Neuronal stem cell (in vitro differentiated cells): ENCODE results near the gene ARHGAP18.

ENCODE experiments used
- DNase-seq: peaks from one replicate; pipeline ENCODE4 v3.0.0-alpha.2; 2013; ENCODE audit warnings: low spot score
- H2AFZ ChIP-seq: one replicate; pipeline ENCODE4 v1.6.1; 2013; ENCODE audit warnings: mild to moderate bottlenecking, low read length, inconsistent platforms
- H2AK5ac ChIP-seq: 2 replicates; pipeline ENCODE4 v1.6.1; 2013; ENCODE audit warnings: low read depth, mild to moderate bottlenecking, inconsistent platforms, low read length, moderate library complexity, mixed read lengths
- H2BK120ac ChIP-seq: 2 replicates; pipeline ENCODE4 v1.6.1; 2013; ENCODE audit warnings: low read depth, mild to moderate bottlenecking, inconsistent platforms, low read length, moderate library complexity, mixed read lengths
- H2BK12ac ChIP-seq: one replicate; pipeline ENCODE4 v1.6.1; 2013; ENCODE audit warnings: low read length, inconsistent platforms
- H2BK15ac ChIP-seq: 2 replicates; pipeline ENCODE4 v1.6.1; 2013; ENCODE audit warnings: mild to moderate bottlenecking, low read length, inconsistent platforms, mixed read lengths
- H2BK5ac ChIP-seq: one replicate; pipeline ENCODE4 v1.6.1; 2013; ENCODE audit warnings: inconsistent platforms, mild to moderate bottlenecking, low read length, moderate library complexity
- H3K14ac ChIP-seq: one replicate; pipeline ENCODE4 v1.6.1; 2013; ENCODE audit warnings: low read length, inconsistent platforms
- H3K18ac ChIP-seq: 2 replicates; pipeline ENCODE4 v1.6.1; 2013; ENCODE audit warnings: low read length, inconsistent platforms
- H3K23ac ChIP-seq: 2 replicates; pipeline ENCODE4 v1.6.1; 2013; ENCODE audit warnings: low read depth, mild to moderate bottlenecking, mixed read lengths, low read length, inconsistent platforms; ENCODE audit not compliant: poor library complexity
- H3K27ac ChIP-seq: replicated peaks from 3 replicates; pipeline ENCODE4 v1.5.1; 2013; ENCODE audit warnings: low read length, inconsistent platforms
- H3K27me3 ChIP-seq, 3 experiments: 2 replicates each; pipeline ENCODE4 v1.6.1; 2013; ENCODE audit warnings: low read length in 3 of 3, mild to moderate bottlenecking in 2 of 3, inconsistent platforms in 1 of 3, low read depth in 1 of 3, mixed read lengths in 1 of 3, moderate library complexity in 1 of 3; ENCODE audit not compliant: control insufficient read depth in 3 of 3, insufficient read depth in 3 of 3
- H3K36me3 ChIP-seq, 2 donors: replicated peaks in 1 of 2; 2 replicates each; pipeline ENCODE4 v1.6.1; 2013; ENCODE audit warnings: low read length in 2 of 2; ENCODE audit not compliant: control insufficient read depth in 2 of 2, insufficient read depth in 2 of 2
- H3K4ac ChIP-seq: 2 replicates; pipeline ENCODE4 v1.6.1; 2013; ENCODE audit warnings: inconsistent platforms, mild to moderate bottlenecking, low read length, moderate library complexity
- H3K4me1 ChIP-seq, 2 donors: 1 replicate in 1 of 2; 2 replicates in 1 of 2; pipeline ENCODE4 v1.6.1; 2013; ENCODE audit warnings: low read length in 2 of 2, low read depth in 1 of 2; ENCODE audit not compliant: control insufficient read depth in 2 of 2, insufficient read depth in 1 of 2
- H3K4me2 ChIP-seq: one replicate; pipeline ENCODE4 v1.6.1; 2013; ENCODE audit warnings: mild to moderate bottlenecking, low read length, inconsistent platforms; ENCODE audit not compliant: insufficient read depth, poor library complexity, severe bottlenecking
- H3K4me3 ChIP-seq, 2 donors: 2 replicates each; pipeline ENCODE4 v1.5.1; 2013; ENCODE audit warnings: low read length in 2 of 2, mild to moderate bottlenecking in 2 of 2, inconsistent platforms in 1 of 2, moderate library complexity in 1 of 2
- H3K79me1 ChIP-seq: one replicate; pipeline ENCODE4 v1.6.1; 2013; ENCODE audit warnings: low read depth, mild to moderate bottlenecking, inconsistent platforms, low read length, moderate library complexity
- H3K9ac ChIP-seq: one replicate; pipeline ENCODE4 v1.6.1; 2013; ENCODE audit warnings: mild to moderate bottlenecking, low read depth, low read length, inconsistent platforms; ENCODE audit not compliant: poor library complexity
- H3K9me3 ChIP-seq, 2 donors: replicated peaks in 1 of 2; 2 replicates each; pipeline versions ENCODE3 to v1.6.1; 2013; ENCODE audit warnings: low read length in 2 of 2, mild to moderate bottlenecking in 2 of 2, inconsistent platforms in 1 of 2, low read depth in 1 of 2, mixed read lengths in 1 of 2, moderate library complexity in 1 of 2; ENCODE audit not compliant: control insufficient read depth in 2 of 2, insufficient read depth in 1 of 2
- H4K8ac ChIP-seq: one replicate; pipeline ENCODE4 v1.6.1; 2013; ENCODE audit warnings: low read depth, mild to moderate bottlenecking, inconsistent platforms, low read length, moderate library complexity
- H4K91ac ChIP-seq: one replicate; pipeline ENCODE4 v1.6.1; 2013; ENCODE audit warnings: low read length, low read depth, mild to moderate bottlenecking, inconsistent platforms; ENCODE audit not compliant: poor library complexity
- WGBS, 2 donors: extraction: QIAGEN DNeasy Blood & Tissue Kit; methylation state at CpG; one replicate each; pipeline ENCODE4 v1.1.7; 2013; ENCODE audit warnings: missing lambda C conversion rate in 2 of 2, mixed read lengths in 1 of 2; ENCODE audit not compliant: insufficient read length in 2 of 2, insufficient replicate concordance in 1 of 2; ENCODE audit errors: extremely low coverage in 2 of 2; 5-methylcytosine and 5-hydroxymethylcytosine counted together

Gene ARHGAP18

GRCh38 chr6:129637340-129638054, 72.5 kb downstream of the ARHGAP18 start:
- Histone ChIP-seq H3K79me1 (no peaks in the 10 kb centered on the region), H2AK5ac (no peak overlapping the region), H2BK5ac (no peak overlapping the region), H3K9ac (no peak overlapping the region), H3K27me3 (no peaks in the 10 kb centered on the region), H4K91ac (no peak overlapping the region), H3K18ac (no peak overlapping the region), H2BK120ac (no peak overlapping the region), H2AFZ (peak overlapping the region; percentile 81), H3K4me2 (no peak overlapping the region), H4K8ac (no peak overlapping the region), H2BK15ac (no peak overlapping the region), H3K9me3 (no peaks in the 10 kb centered on the region), H3K4me1 (peaks cover 0 to 5% of the 10 kb centered on the region in 2 donors), H2BK12ac (no peak overlapping the region), H3K4me3 (no peak overlapping the region), H3K27ac (no peak overlapping the region), H3K23ac (no peak overlapping the region), H3K14ac (no peak overlapping the region), H3K36me3 (no peaks in the 10 kb centered on the region), H3K4ac (no peak overlapping the region)
- no peak for DNase-seq
- WGBS, 2 donors = no CpG with 5 or more reads among the region's 3 CpGs

- no peak overlapping the region for H3K4ac ChIP-seq
- H2AFZ ChIP-seq = no peak overlapping the region
- H3K4me2 ChIP-seq = no peak overlapping the region
- no peak overlapping the region for H3K14ac ChIP-seq
- H2BK15ac ChIP-seq = no peak overlapping the region
- H3K18ac ChIP-seq = no peak overlapping the region
- H3K4me1 ChIP-seq = peaks cover 0 to 9% of the 10 kb centered on the region in 2 donors
- no peaks in the 10 kb centered on the region for H3K36me3 ChIP-seq
- no peak overlapping the region for H2BK120ac ChIP-seq
- no peaks in the 10 kb centered on the region for H3K79me1 ChIP-seq
- no peak overlapping the region for H2AK5ac ChIP-seq
- no peak overlapping the region for H4K91ac ChIP-seq
- no CpG with 5 or more reads among the region's 3 CpGs for WGBS, 2 donors
- no peak overlapping the region for H2BK12ac ChIP-seq
- no peak for DNase-seq
- no peak overlapping the region for H3K4me3 ChIP-seq
- H3K27ac ChIP-seq = no peak overlapping the region
- no peak overlapping the region for H2BK5ac ChIP-seq
- no peak overlapping the region for H3K23ac ChIP-seq
- no peaks in the 10 kb centered on the region for H3K9me3 ChIP-seq
- H3K9ac ChIP-seq = no peak overlapping the region
- H3K27me3 ChIP-seq = no peaks in the 10 kb centered on the region
- H4K8ac ChIP-seq = no peak overlapping the region
Observed at GRCh38 chr6:129635396-129636130, 74.4 kb downstream of the ARHGAP18 start.

- Histone ChIP-seq H2BK12ac (no peak overlapping the region), H2BK120ac (no peak overlapping the region), H3K18ac (no peak overlapping the region), H2BK15ac (no peak overlapping the region), H2AFZ (no peak overlapping the region), H3K4me3 (no peak overlapping the region), H3K27ac (no peak overlapping the region), H3K36me3 (no peaks in the 10 kb centered on the region), H2AK5ac (no peak overlapping the region), H3K27me3 (no peaks in the 10 kb centered on the region), H2BK5ac (no peak overlapping the region), H3K4me2 (no peak overlapping the region), H3K4ac (no peak overlapping the region), H3K23ac (no peak overlapping the region), H3K14ac (no peak overlapping the region), H4K91ac (no peak overlapping the region), H3K79me1 (no peaks in the 10 kb centered on the region), H3K9me3 (no peaks in the 10 kb centered on the region), H3K4me1 (peaks cover 0 to 9% of the 10 kb centered on the region in 2 donors), H3K9ac (no peak overlapping the region), H4K8ac (no peak overlapping the region)
- DNase-seq = no peak
- WGBS, 2 donors = no CpG with 5 or more reads among the region's 4 CpGs
Observed at GRCh38 chr6:129634411-129635230, 75.4 kb downstream of the ARHGAP18 start.

GRCh38 chr6:129633529-129633928, 76.4 kb downstream of the ARHGAP18 start:
- Histone ChIP-seq H3K14ac (no peak overlapping the region), H3K23ac (no peak overlapping the region), H3K4me3 (no peak overlapping the region), H2BK15ac (no peak overlapping the region), H3K36me3 (no peaks in the 10 kb centered on the region), H2BK5ac (no peak overlapping the region), H4K91ac (no peak overlapping the region), H2BK120ac (no peak overlapping the region), H3K18ac (no peak overlapping the region), H2BK12ac (no peak overlapping the region), H4K8ac (no peak overlapping the region), H3K9ac (no peak overlapping the region), H3K4ac (no peak overlapping the region), H2AFZ (no peak overlapping the region), H3K9me3 (no peaks in the 10 kb centered on the region), H3K4me1 (peaks cover 0 to 9% of the 10 kb centered on the region in 2 donors), H2AK5ac (no peak overlapping the region), H3K4me2 (no peak overlapping the region), H3K27me3 (no peaks in the 10 kb centered on the region), H3K27ac (no peak overlapping the region), H3K79me1 (no peaks in the 10 kb centered on the region)
- WGBS, 2 donors = no CpG with 5 or more reads among the region's 3 CpGs
- DNase-seq = no peak
